Measurements from ENCODE around the gene GIPC1. TPM values are rescaled to one million over a fixed set of nuclear protein-coding genes. Genes with fewer than 3 reads are reported as not detected.

GIPC1 gene
- total RNA-seq, 2 experiments from 2014 or later, result 31.8 to 32.5 TPM

DNA sequence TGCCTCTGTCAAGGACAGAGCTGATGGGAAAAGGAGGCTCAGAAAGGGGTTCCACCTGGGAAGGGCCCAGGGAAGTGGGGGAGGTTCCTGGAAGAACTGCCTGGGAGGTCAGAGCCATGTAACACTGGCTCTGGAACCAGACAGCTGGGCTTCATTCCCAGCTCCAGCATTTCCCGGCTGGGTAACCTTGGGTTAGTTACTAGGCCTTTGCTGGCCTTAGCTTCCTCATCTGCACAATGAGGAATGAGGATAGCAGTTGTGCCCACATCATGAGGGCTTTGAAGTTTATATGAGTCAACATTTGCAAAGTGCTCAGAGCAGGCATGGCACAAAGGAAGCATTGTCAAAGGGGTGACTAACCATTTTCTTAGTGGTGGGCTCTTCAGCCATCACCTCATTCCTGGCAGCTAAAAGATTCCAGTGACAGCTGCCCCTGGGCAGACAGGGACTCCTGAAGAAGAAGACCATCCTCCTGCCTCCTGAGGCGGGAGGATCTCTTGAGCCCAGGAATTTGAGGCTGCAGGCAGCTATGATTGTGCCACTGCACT, 24.0 kb upstream of the GIPC1 start:
- ChIA-PET CTCF (interaction anchor here (0.6 to 7.1 kb wide), 2 partner anchors 14 kb away, joined by 5 to 45 read pairs; no protein-coding TSS in a partner anchor), POLR2A (interaction anchor here (0.6 kb wide), 1 partner anchor 10 kb away, joined by 3 read pairs; no protein-coding TSS in a partner anchor)

DNA sequence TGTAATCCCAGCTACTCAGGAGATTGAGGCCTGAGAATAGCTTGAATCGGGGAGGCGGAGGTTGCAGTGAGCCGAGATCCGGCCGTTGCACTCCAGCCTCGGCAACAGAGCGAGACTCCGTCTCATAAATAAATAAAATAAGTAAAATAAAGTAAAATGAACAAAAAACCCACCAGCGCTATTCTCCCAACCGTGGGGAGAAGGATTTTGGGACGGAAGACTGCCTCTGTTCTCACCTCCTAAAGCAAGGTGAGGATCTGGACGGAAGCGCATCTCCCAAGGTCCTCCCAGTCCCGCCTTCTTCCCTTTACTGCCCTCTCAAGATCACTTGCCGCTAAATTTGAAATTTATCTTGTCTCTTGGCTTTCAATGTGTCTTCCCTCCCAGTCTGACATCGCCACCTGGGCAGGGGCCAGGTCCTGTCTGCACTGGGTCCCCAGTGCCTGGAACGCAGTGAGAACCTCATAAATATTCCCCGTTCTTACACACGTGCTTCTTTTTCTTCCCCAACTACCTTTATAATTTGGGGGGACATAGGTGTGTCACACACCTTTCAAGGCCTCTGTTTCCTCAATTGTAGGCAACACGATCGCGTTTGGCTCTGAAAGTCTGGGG, 23.4 kb upstream of the GIPC1 start:
- ChIA-PET POLR2A (interaction anchor here (0.6 kb wide), 1 partner anchor 23 kb away, joined by 4 read pairs; no protein-coding TSS in a partner anchor), CTCF (interaction anchor here (0.6 to 7.1 kb wide), 2 partner anchors 13 to 15 kb away, joined by 5 to 45 read pairs; no protein-coding TSS in a partner anchor)

DNA sequence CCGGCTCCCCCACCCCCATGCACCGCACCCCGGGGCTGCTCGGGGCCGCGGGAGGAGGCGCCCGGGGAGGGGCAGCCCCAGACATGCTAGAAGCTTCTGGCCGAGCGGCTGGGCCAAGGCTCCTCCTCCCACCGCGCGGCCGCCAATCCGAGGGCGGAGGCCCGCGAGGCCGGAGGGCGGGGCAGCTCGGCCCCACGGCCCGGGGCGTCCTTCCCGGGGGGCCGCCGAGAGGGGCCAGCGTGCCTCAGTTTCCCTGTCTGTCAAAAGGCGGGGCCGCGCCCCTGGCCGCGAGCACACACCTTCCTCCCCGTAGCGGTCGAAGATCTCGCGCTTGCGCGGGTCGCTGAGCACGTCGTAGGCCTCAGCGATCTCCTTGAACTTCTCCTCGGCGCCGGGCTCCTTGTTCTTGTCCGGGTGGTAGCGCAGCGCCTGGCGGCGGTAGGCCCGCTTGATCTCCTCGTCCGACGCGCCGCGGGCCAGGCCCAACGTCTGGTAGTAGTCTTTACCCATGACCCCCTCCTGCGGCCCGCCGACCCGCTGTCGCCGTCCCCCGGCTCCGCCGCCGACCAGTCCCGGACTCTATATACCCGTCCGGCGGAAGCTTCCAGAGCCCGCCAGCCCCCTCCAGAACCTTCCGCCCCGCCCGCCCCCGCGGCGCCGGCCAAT, 22.0 kb upstream of the GIPC1 start, which contains the start of gene DNAJB1:
Gene DNAJB1 (minus strand): TSS at position 558 of the 666 bp plus-strand sequence. CDS start 48 bp downstream, at position 510.
- ChIA-PET CTCF (interaction anchor here (0.6 to 7.1 kb wide), 3 partner anchors 12 to 382 kb away, joined by 3 to 45 read pairs (median 7); no protein-coding TSS in a partner anchor), POLR2A (interaction anchor here (0.5 to 1.9 kb wide), 10 partner anchors 10 to 681 kb away, joined by 3 to 15 read pairs (median 4); partner anchors contain the start of genes GIPC1 and TECR)

DNA sequence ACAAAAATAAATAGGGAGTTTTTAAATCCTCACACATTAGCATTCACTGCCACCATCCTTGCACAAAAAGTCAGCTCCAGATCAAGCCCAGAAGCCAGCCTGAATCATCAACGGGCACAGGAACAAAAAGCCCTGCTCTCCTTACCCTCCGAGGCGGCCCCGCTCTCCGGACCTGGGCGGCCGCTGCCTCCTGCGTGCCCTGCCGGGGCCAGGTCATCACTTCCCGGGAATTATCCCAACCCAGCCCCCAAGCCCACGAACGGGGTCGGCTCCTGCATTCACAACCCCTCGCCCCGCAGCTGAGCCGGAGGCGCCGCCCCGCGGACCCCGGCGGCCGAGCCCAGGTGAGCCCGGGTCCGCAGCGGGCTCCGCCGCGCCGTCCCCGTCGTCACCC, 21.5 kb upstream of the GIPC1 start:
- ChIA-PET CTCF (interaction anchor here (0.7 to 7.1 kb wide), 3 partner anchors 11 to 68 kb away, joined by 3 to 45 read pairs (median 7); no protein-coding TSS in a partner anchor), POLR2A (interaction anchor here (0.7 to 1.9 kb wide), 5 partner anchors 11 to 680 kb away, joined by 3 to 15 read pairs (median 5); partner anchors contain the start of gene GIPC1)

DNA sequence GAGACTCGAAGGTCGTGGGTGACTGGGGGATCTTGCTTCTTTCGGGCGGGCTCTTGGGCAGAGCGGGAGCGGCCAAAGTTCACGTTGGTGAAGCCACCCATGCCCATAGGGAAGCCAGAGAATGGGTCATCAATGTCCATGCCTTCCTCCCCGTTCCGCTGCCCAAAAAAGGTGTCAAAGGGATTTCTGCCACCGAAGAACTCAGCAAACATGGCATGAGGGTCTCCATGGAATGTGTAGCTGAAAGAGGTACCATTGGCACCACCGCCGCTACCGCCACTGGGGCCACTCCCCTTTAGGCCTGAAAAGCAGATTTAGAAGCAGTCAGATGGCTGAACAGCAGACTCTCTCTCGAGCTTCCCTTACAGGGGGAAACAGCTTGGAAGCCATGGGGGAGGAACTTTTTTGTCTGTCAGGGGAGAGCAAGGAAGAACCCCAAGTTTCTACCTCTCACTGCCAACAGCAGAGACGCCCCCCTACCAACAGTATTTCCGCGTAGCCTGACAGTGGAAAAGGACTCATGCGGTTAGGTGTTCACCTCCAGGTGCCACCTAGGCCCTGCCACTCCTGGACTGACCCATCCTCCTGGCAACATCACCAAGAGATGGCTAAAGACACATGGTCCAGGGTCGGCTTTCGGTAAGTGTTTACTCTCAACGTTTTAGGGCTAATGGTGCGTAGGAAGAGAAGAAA, 21.0 kb upstream of the GIPC1 start:
- POLR2A ChIA-PET, result interaction anchor here (0.7 to 1.9 kb wide), 3 partner anchors 10 to 680 kb away, joined by 5 to 15 read pairs (median 5); partner anchors contain the start of gene GIPC1
- CTCF ChIA-PET, result interaction anchor here (0.5 to 7.1 kb wide), 4 partner anchors 11 to 756 kb away, joined by 3 to 45 read pairs (median 6); no protein-coding TSS in a partner anchor

DNA sequence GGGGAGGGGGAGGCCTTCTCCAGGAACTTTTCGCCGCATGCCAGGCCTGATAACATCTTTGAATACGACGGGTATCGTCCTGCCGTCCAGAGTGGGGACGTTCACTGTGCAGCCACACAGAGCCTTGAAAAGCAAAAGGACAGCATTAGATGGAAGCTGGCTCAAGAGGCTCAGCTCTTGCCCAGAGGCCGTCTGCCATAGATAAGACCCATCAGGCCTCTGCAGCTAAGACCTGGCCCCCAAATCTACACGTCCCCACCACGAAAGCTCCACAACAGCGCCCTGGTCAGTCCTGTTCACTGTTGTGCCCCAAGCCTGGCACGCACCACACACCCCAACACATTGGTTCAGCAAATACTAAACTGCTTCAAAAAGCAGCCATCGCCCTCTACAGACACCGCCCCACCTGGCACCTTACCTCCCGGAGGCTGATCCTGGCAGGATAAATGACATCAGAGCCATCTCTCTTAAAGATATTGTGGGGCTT, 20.2 kb upstream of the GIPC1 start:
- CTCF ChIA-PET, result interaction anchor here (0.5 to 7.1 kb wide), 3 partner anchors 10 to 755 kb away, joined by 5 to 45 read pairs (median 7); no protein-coding TSS in a partner anchor

DNA sequence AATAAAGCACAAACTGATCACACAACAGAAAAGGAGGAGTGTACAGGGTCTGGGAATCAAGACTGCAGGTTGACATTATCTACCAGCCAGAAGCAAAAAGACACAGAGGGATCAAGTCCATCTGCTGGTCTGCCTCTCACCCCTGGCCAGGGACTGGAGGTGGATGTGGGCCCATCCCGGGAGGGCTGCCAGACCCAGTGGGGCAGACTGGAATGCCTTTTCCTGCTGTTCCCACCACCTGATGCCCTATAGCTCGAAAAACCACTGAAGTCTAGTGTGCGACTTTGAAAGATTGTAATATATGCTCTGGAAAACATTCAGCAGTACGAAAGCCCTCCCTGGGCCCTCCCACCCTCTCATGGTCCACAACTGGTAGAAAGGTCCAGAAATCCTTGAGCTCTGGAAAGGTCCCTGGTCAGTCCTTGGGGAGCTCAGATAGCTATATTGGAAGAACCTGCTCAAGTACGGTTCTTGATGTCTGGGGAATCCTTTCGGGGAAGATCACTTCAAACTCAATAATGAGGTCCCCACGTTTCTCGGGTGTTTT, 19.6 kb upstream of the GIPC1 start:
- CTCF ChIA-PET, result interaction anchor here (2.3 to 7.1 kb wide), 2 partner anchors 9 to 44 kb away, joined by 7 to 45 read pairs; no protein-coding TSS in a partner anchor
- POLR2A ChIA-PET, result no interaction called here

More for the DNA sequence above, 20.2 kb upstream of the GIPC1 start:
- POLR2A ChIA-PET, result interaction anchor here (1.9 kb wide), 1 partner anchor 19 kb away, joined by 15 read pairs; the partner anchor contains the start of gene GIPC1

DNA sequence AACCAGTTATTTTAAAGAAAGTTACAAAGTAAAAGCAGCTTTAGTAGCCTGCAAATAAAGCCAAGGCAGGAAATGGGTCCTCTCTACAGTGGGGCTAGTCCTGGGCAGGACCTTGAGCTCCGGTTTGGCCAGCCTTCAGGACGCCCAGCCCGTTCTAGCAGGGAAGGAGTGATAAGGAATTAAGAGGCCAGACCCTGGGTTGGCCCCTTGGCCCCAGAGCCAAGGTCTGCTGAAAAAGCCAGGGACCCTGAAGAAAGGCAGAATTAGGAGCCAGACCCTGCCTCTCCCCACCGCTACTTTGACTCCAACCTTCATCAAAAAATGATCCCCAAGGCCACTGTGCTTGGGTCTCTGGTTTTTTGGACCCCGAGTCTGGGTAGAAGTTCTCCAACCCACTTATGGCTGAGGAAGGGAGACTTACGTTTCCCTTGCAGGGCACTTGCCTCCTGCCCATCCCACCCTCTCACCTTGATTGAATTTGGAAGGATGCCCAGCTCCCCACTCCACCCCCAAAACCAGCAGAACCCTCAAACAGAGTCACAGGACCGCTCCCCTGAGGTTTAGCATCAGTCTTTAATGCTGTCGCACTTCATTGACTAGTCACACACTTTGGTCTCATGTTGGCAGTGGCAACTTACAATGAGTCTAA, 18.4 kb upstream of the GIPC1 start:
- CTCF ChIA-PET, result interaction anchor here (1.0 to 7.1 kb wide), 3 partner anchors 8 to 42 kb away, joined by 3 to 45 read pairs (median 4); no protein-coding TSS in a partner anchor
- POLR2A ChIA-PET, result no interaction called here

DNA sequence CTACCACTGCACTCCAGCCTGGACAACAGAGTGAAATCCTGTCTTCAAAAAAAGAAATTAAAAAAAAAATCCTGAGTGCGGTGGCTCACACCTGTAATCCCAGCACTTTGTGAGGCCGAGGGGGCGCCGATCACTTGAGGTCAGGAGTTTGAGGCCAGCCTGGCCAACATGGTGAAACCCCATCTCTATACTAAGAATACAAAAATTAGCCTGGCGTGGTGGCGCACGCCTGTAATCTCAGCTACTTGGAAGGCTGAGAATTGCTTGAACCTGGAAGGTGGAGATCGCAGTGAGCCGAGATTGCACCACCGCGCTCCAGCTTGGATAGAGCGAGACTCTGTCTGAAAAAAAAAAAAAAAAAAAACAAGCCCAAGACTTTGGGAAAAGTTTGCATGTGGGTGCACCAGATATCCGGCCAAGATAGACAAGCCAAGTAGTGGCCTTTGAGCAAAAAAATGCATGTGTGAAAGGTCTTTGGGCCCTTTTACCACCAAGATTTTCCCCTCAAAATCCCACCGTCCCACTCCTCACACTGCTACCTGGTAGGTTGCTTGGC, 16.6 kb upstream of the GIPC1 start:
- POLR2A ChIA-PET, result interaction anchor here (0.7 kb wide), 1 partner anchor 17 kb away, joined by 6 read pairs; no protein-coding TSS in a partner anchor
- CTCF ChIA-PET, result interaction anchor here (0.6 to 1.8 kb wide), 4 partner anchors 14 to 228 kb away, joined by 3 to 6 read pairs (median 4); no protein-coding TSS in a partner anchor

DNA sequence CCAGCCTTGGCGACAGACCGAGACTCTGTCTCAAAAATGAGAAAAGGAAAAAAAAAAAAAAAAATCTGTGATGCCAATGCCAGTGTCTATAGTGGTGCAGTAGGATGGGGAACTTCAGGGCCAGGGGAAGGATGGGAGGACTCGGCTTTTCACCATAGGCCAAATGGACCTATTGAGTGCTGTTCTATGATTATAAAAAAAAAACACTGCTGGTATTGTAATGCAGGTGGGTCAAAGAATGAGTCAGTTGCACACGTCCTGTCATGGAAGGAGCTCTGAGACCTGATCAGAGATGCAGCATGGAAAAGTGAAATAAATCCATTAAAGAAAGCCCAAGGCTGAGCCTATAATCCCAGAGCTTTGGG, 15.3 kb upstream of the GIPC1 start:
- POLR2A ChIA-PET, result no interaction called here

DNA sequence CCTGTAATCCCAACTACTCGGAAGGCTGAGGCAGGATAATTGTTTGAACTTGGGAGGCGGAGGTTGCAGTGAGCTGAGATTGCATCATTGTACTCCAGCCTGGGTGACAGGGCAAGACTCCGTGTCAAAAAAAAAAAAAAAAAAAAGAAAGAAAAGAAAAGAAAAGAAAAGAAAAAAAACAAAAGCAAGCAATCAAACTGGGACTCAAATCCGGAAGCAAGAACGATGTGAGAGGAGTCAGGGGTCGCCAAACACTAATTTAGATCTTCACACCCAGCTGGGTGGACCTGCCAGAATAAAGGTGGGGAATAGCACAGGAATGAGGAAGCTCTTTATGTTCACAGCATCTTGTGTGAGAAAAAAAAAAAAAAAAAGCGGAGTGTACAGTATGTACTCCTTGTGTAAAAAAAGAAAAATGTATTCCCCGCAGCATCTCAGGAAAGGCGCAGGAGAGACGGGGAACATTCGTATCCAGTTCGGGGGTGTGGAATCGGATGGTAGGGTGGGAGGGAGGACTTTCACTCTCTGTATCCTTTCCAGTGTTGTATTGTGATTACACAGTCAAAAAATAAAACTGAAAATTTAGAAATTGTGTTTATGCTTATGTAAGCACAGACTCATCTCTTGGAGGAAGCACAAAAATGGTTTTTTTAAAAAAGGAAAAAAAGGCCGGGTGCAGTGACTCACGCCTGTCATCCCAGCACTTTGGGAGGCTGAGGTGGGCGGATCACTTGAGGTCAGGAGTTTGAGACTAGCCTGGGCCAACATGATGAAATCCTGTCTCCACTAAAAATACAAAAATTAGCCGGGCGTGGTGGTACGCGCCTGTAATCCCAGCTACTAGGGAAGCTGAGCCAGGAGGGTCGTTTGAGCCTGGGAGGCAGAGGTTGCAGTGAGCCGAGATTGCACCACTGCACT, 14.6 kb upstream of the GIPC1 start:
- CTCF ChIA-PET, result interaction anchor here (0.7 to 1.6 kb wide), 4 partner anchors 13 to 351 kb away, joined by 3 to 4 read pairs (median 4); no protein-coding TSS in a partner anchor
- POLR2A ChIA-PET, result interaction anchor here (0.6 kb wide), 1 partner anchor 9 kb away, joined by 3 read pairs; no protein-coding TSS in a partner anchor

More for the DNA sequence above, 15.3 kb upstream of the GIPC1 start:
- CTCF ChIA-PET, result interaction anchor here (1.8 kb wide), 1 partner anchor 13 kb away, joined by 6 read pairs; no protein-coding TSS in a partner anchor

DNA sequence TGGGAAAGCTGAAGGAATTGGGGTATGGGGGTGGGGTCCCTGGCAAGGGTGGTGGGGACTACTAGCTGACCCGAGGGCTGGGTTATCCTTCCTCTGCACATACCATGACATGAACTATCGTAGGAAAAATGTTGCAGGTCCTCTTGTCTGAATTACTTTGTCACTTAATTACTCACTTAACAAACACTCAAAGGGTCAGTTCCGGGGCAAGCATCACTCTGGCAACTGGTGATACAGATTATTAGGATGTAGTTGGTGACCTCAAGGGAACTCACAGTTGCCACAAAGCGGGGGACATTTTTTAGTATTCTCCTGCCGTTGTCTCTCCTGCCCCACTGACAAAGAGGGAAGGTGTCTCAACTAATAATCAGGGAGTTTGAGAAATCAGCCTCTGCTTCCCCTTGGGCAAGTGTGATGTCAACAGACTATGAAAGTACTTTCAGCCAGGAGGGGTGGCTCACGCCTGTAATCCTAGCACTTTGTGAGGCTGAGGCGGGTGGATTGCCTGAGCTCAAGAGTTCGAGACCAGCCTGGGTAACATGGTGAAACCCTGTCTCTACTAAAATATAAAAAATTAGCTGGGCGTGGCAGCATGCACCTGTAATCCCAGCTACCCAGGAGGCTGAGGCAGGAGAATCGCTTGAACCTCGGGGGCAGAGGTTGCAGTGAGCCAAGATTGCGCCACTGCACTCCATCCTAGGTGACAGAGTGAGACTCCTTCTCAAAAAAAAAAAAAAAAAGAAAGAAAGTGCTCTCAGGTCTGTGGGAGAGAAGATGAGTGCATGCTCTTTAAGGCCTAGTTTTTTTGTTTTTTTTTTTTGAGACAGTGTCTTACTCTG, 12.0 kb upstream of the GIPC1 start:
- CTCF ChIA-PET, result interaction anchor here (0.6 to 5.5 kb wide), 3 partner anchors 9 to 384 kb away, joined by 4 to 45 read pairs (median 41); partner anchors contain the start of gene DNAJB1

DNA sequence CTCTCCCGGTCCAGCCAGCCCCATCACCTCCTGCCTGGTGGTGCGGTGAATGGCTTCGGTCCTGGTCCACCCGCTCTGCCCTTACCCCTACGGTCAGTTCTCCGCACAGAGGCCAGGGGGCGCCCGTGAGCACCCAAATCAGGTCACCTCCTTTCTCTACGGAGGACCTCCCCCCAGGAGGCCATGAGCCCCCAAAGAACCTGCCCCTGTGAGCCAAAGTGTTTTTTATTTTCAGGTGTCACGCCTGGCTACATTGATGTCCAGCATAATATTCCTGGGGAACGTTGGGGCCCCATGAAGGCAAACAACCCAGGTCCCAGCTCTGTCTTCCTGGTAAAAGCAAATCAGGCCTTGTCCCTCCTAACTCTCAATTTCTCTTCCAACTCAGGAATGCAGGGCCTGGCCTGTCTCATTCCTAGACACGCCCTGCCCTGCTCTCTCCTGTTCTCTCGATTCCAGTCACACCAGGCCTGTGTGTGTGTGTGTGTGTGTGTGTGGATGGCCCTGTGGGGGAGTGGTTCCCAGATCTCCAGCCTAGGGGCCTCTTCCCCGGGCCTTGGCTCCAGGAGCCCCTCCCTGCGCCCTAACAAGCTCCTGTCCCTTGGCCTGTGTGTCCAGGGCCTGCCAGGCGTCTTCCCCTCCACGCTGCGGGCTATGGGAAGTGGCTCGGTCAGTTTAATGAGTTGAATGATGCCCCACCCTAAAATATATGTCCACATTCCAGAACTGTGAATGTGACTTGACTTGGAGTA, 9.7 kb upstream of the GIPC1 start:
- POLR2A ChIA-PET, result interaction anchor here (1.4 kb wide), 1 partner anchor 10 kb away, joined by 7 read pairs; the partner anchor contains the start of gene GIPC1
- CTCF ChIA-PET, result interaction anchor here (0.6 to 5.5 kb wide), 11 partner anchors 9 to 696 kb away, joined by 3 to 45 read pairs (median 5); partner anchors contain the start of genes DNAJB1, GIPC1 and PRKACA

More for the DNA sequence above, 12.0 kb upstream of the GIPC1 start:
- POLR2A ChIA-PET, result interaction anchor here (0.7 kb wide), 2 partner anchors 12 to 30 kb away, joined by 5 read pairs; no protein-coding TSS in a partner anchor

DNA sequence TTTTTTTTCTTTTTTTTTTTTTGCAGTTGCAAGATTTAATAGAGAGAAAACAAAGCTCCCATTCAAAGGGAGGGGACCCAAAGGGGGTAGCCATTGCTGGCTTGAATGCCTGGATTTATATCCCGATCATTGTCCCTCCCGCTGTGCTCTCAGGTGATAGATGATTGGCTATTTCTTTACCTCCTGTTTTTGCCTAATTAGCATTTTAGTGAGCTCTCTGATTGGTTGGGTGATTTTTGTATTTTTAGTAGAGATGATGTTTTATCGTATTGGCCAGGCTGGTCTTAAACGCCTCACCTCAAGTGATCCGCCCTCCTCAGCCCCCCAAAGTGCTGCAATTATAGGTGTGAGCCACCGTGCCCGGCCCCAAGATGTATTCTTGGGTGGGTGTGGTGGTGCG, 8.6 kb upstream of the GIPC1 start:
- CTCF ChIA-PET, result interaction anchor here (1.2 to 5.5 kb wide), 6 partner anchors 8 to 386 kb away, joined by 3 to 45 read pairs (median 16); partner anchors contain the start of genes DNAJB1, GIPC1 and PRKACA
- POLR2A ChIA-PET, result interaction anchor here (1.4 kb wide), 1 partner anchor 9 kb away, joined by 7 read pairs; the partner anchor contains the start of gene GIPC1
